GM18873 (cell line): ENCODE measurements around the gene CWC15.
A peak's percentile ranks its signal among the peaks of the same experiment; 100 is the strongest.
"Not testable (repeated sequence)": the region's sequence is repeated elsewhere in the genome, so short reads cannot be mapped to it uniquely, and the experiment has no call there.

Experiments used
- ATAC-seq: cut with Tn5 transposase; IDR thresholded peaks from one replicate; pipeline ENCODE4 v1.9.1; 2021; ENCODE audit warnings: mild to moderate bottlenecking, moderate library complexity, moderate number of reproducible peaks; ENCODE audit not compliant: unreplicated experiment, low FRiP score

Gene CWC15

GRCh38 chr11:94973099-94973968 lies at the start of gene CWC15, which contains the start of gene KDM4D:
Gene CWC15, minus strand, starts transcription at chr11:94973556. Its CDS starts 1,371 bp downstream, at chr11:94972185.
Gene KDM4D, plus strand, starts transcription at chr11:94973709. Its CDS starts 23,664 bp downstream, at chr11:94997373.
- ATAC-seq, result peak; percentile 100

- not testable (repeated sequence) for ATAC-seq
Measured at GRCh38 chr11:95021468-95021867, 48.1 kb upstream of the CWC15 start.

- no peak for ATAC-seq
Measured at GRCh38 chr11:95016139-95016538, 42.8 kb upstream of the CWC15 start.

GRCh38 chr11:95014184-95014821 lies 40.9 kb upstream of the CWC15 start:
- no peak for ATAC-seq

- ATAC-seq, result no peak
Measured at GRCh38 chr11:95011376-95011775, 38.0 kb upstream of the CWC15 start.

GRCh38 chr11:95005642-95006041 lies 32.3 kb upstream of the CWC15 start:
- no peak for ATAC-seq

- no peak for ATAC-seq
Measured at GRCh38 chr11:95003716-95004115, 30.4 kb upstream of the CWC15 start.

- no peak for ATAC-seq
Measured at GRCh38 chr11:94998285-94998684, 24.9 kb upstream of the CWC15 start.

- no peak for ATAC-seq
Measured at GRCh38 chr11:94997437-94997836, 24.1 kb upstream of the CWC15 start.

- ATAC-seq, result no peak
Measured at GRCh38 chr11:94993400-94993943, 20.1 kb upstream of the CWC15 start.

GRCh38 chr11:94988748-94989147 lies 15.4 kb upstream of the CWC15 start:
- no peak for ATAC-seq

- ATAC-seq, result no peak
Measured at GRCh38 chr11:94987378-94987777, 14.0 kb upstream of the CWC15 start.

GRCh38 chr11:94975599-94975998 lies 2.2 kb upstream of the CWC15 start:
- ATAC-seq, result no peak

- no peak for ATAC-seq
Measured at GRCh38 chr11:94974178-94974577, 822 bp upstream of the CWC15 start.

- ATAC-seq, result no peak
Measured at GRCh38 chr11:94972700-94973098, 657 bp downstream of the CWC15 start.

GRCh38 chr11:94968334-94968958 lies 4.9 kb downstream of the CWC15 start:
- no peak for ATAC-seq

- ATAC-seq, result no peak
Measured at GRCh38 chr11:94964934-94965333, 8.4 kb downstream of the CWC15 start.

- no peak for ATAC-seq
Measured at GRCh38 chr11:94961255-94961654, 12.1 kb downstream of the CWC15 start.

- ATAC-seq, result no peak
Measured at GRCh38 chr11:94960488-94960887, 12.9 kb downstream of the CWC15 start.

- no peak for ATAC-seq
Measured at GRCh38 chr11:94959179-94959578, 14.2 kb downstream of the CWC15 start.

GRCh38 chr11:94958121-94958696 lies 15.1 kb downstream of the CWC15 start:
- no peak for ATAC-seq
